ENCODE measurements around the gene GRIN2A.
A peak's percentile ranks its signal among the peaks of the same experiment; 100 is the strongest.

GRIN2A gene

GRCh38 chr16:10182222-10183053 lies at the start of gene GRIN2A:
Gene GRIN2A (minus strand): TSS chr16:10182428. CDS start chr16:10180411, 2,017 bp downstream.
- Histone ChIP-seq H3K4me1 (ENCODE audit: control insufficient read depth in 1 of 2, insufficient read depth in 2 of 2, low read length in 2 of 2) (peaks cover 0 to 28% of the 10 kb centered on the region in 2 donors), H3K27me3 (ENCODE audit: low read depth, low read length) (peaks cover 30% of the 10 kb centered on the region), H3K9me3 (ENCODE audit: control insufficient read depth in 1 of 2, low read length in 2 of 2) (no peaks in the 10 kb centered on the region), H3K4me3 (ENCODE audit: low read depth in 1 of 2, low read length in 2 of 2) (peak within 1 kb of the TSS; percentile 39 to 67), H3K27ac (ENCODE audit: low read length) (no peak within 1 kb of the TSS), H3K36me3 (ENCODE audit: control insufficient read depth in 1 of 2, insufficient read depth in 2 of 2, low read length in 2 of 2) (no peaks in the 10 kb centered on the region)

- Histone ChIP-seq H3K27ac (ENCODE audit: low read length) (no peak overlapping the region), H3K4me3 (ENCODE audit: low read depth in 1 of 2, low read length in 2 of 2) (no peak overlapping the region), H3K36me3 (ENCODE audit: control insufficient read depth in 1 of 2, insufficient read depth in 2 of 2, low read length in 2 of 2) (no peaks in the 10 kb centered on the region), H3K27me3 (ENCODE audit: low read depth, low read length) (no peaks in the 10 kb centered on the region), H3K4me1 (ENCODE audit: control insufficient read depth in 1 of 2, insufficient read depth in 2 of 2, low read length in 2 of 2) (no peaks in the 10 kb centered on the region), H3K9me3 (ENCODE audit: control insufficient read depth in 1 of 2, low read length in 2 of 2) (peaks cover 3 to 11% of the 10 kb centered on the region in 2 donors)
Measured at GRCh38 chr16:10231563-10231962, 49.3 kb upstream of the GRIN2A start.

GRCh38 chr16:10228779-10229178 lies 46.6 kb upstream of the GRIN2A start:
- Histone ChIP-seq H3K27me3 (ENCODE audit: low read depth, low read length) (no peaks in the 10 kb centered on the region), H3K9me3 (ENCODE audit: control insufficient read depth in 1 of 2, low read length in 2 of 2) (peaks cover 3 to 11% of the 10 kb centered on the region in 2 donors), H3K4me3 (ENCODE audit: low read depth in 1 of 2, low read length in 2 of 2) (no peak overlapping the region), H3K4me1 (ENCODE audit: control insufficient read depth in 1 of 2, insufficient read depth in 2 of 2, low read length in 2 of 2) (no peaks in the 10 kb centered on the region), H3K36me3 (ENCODE audit: control insufficient read depth in 1 of 2, insufficient read depth in 2 of 2, low read length in 2 of 2) (no peaks in the 10 kb centered on the region), H3K27ac (ENCODE audit: low read length) (no peak overlapping the region)

GRCh38 chr16:10226987-10227306 lies 44.7 kb upstream of the GRIN2A start:
- no peak overlapping the region for H3K27ac ChIP-seq (ENCODE audit: low read length)
- peaks cover 0 to 3% of the 10 kb centered on the region in 2 donors for H3K9me3 ChIP-seq (ENCODE audit: control insufficient read depth in 1 of 2, low read length in 2 of 2)
- H3K36me3 ChIP-seq (ENCODE audit: control insufficient read depth in 1 of 2, insufficient read depth in 2 of 2, low read length in 2 of 2) = no peaks in the 10 kb centered on the region
- no peaks in the 10 kb centered on the region for H3K4me1 ChIP-seq (ENCODE audit: control insufficient read depth in 1 of 2, insufficient read depth in 2 of 2, low read length in 2 of 2)
- H3K4me3 ChIP-seq (ENCODE audit: low read depth in 1 of 2, low read length in 2 of 2) = no peak overlapping the region
- H3K27me3 ChIP-seq (ENCODE audit: low read depth, low read length) = no peaks in the 10 kb centered on the region

- H3K27ac ChIP-seq (ENCODE audit: low read length) = no peak overlapping the region
- H3K27me3 ChIP-seq (ENCODE audit: low read depth, low read length) = no peaks in the 10 kb centered on the region
- H3K36me3 ChIP-seq (ENCODE audit: control insufficient read depth in 1 of 2, insufficient read depth in 2 of 2, low read length in 2 of 2) = no peaks in the 10 kb centered on the region
Measured at GRCh38 chr16:10226141-10226986, 44.1 kb upstream of the GRIN2A start.

GRCh38 chr16:10225653-10226052 lies 43.4 kb upstream of the GRIN2A start:
- H3K9me3 ChIP-seq (ENCODE audit: control insufficient read depth in 1 of 2, low read length in 2 of 2) = no peaks in the 10 kb centered on the region
- H3K27ac ChIP-seq (ENCODE audit: low read length) = no peak overlapping the region
- H3K4me3 ChIP-seq (ENCODE audit: low read depth in 1 of 2, low read length in 2 of 2) = no peak overlapping the region
- no peaks in the 10 kb centered on the region for H3K27me3 ChIP-seq (ENCODE audit: low read depth, low read length)
- no peaks in the 10 kb centered on the region for H3K36me3 ChIP-seq (ENCODE audit: control insufficient read depth in 1 of 2, insufficient read depth in 2 of 2, low read length in 2 of 2)
- H3K4me1 ChIP-seq (ENCODE audit: control insufficient read depth in 1 of 2, insufficient read depth in 2 of 2, low read length in 2 of 2) = no peaks in the 10 kb centered on the region

More at GRCh38 chr16:10226141-10226986, 44.1 kb upstream of the GRIN2A start:
- Histone ChIP-seq H3K9me3 (ENCODE audit: control insufficient read depth in 1 of 2, low read length in 2 of 2) (no peaks in the 10 kb centered on the region), H3K4me1 (ENCODE audit: control insufficient read depth in 1 of 2, insufficient read depth in 2 of 2, low read length in 2 of 2) (no peaks in the 10 kb centered on the region), H3K4me3 (ENCODE audit: low read depth in 1 of 2, low read length in 2 of 2) (no peak overlapping the region)

- Histone ChIP-seq H3K36me3 (ENCODE audit: control insufficient read depth in 1 of 2, insufficient read depth in 2 of 2, low read length in 2 of 2) (no peaks in the 10 kb centered on the region), H3K27ac (ENCODE audit: low read length) (no peak overlapping the region), H3K27me3 (ENCODE audit: low read depth, low read length) (no peaks in the 10 kb centered on the region), H3K4me3 (ENCODE audit: low read depth in 1 of 2, low read length in 2 of 2) (no peak overlapping the region), H3K4me1 (ENCODE audit: control insufficient read depth in 1 of 2, insufficient read depth in 2 of 2, low read length in 2 of 2) (no peaks in the 10 kb centered on the region), H3K9me3 (ENCODE audit: control insufficient read depth in 1 of 2, low read length in 2 of 2) (no peaks in the 10 kb centered on the region)
Measured at GRCh38 chr16:10224850-10225249, 42.6 kb upstream of the GRIN2A start.

GRCh38 chr16:10220942-10221341 lies 38.7 kb upstream of the GRIN2A start:
- no peaks in the 10 kb centered on the region for H3K36me3 ChIP-seq (ENCODE audit: control insufficient read depth in 1 of 2, insufficient read depth in 2 of 2, low read length in 2 of 2)
- H3K4me1 ChIP-seq (ENCODE audit: control insufficient read depth in 1 of 2, insufficient read depth in 2 of 2, low read length in 2 of 2) = no peaks in the 10 kb centered on the region
- H3K9me3 ChIP-seq (ENCODE audit: control insufficient read depth in 1 of 2, low read length in 2 of 2) = no peaks in the 10 kb centered on the region
- no peaks in the 10 kb centered on the region for H3K27me3 ChIP-seq (ENCODE audit: low read depth, low read length)
- H3K27ac ChIP-seq (ENCODE audit: low read length) = no peak overlapping the region
- H3K4me3 ChIP-seq (ENCODE audit: low read depth in 1 of 2, low read length in 2 of 2) = no peak overlapping the region

- no peaks in the 10 kb centered on the region for H3K36me3 ChIP-seq (ENCODE audit: control insufficient read depth in 1 of 2, insufficient read depth in 2 of 2, low read length in 2 of 2)
- no peaks in the 10 kb centered on the region for H3K27me3 ChIP-seq (ENCODE audit: low read depth, low read length)
- H3K4me3 ChIP-seq (ENCODE audit: low read depth in 1 of 2, low read length in 2 of 2) = no peak overlapping the region
- H3K4me1 ChIP-seq (ENCODE audit: control insufficient read depth in 1 of 2, insufficient read depth in 2 of 2, low read length in 2 of 2) = no peaks in the 10 kb centered on the region
- H3K27ac ChIP-seq (ENCODE audit: low read length) = no peak overlapping the region
- no peaks in the 10 kb centered on the region for H3K9me3 ChIP-seq (ENCODE audit: control insufficient read depth in 1 of 2, low read length in 2 of 2)
Measured at GRCh38 chr16:10219742-10220141, 37.5 kb upstream of the GRIN2A start.

GRCh38 chr16:10218490-10219206 lies 36.4 kb upstream of the GRIN2A start:
- H3K4me3 ChIP-seq (ENCODE audit: low read depth in 1 of 2, low read length in 2 of 2) = no peak overlapping the region
- no peaks in the 10 kb centered on the region for H3K36me3 ChIP-seq (ENCODE audit: control insufficient read depth in 1 of 2, insufficient read depth in 2 of 2, low read length in 2 of 2)
- no peak overlapping the region for H3K27ac ChIP-seq (ENCODE audit: low read length)
- no peaks in the 10 kb centered on the region for H3K4me1 ChIP-seq (ENCODE audit: control insufficient read depth in 1 of 2, insufficient read depth in 2 of 2, low read length in 2 of 2)
- no peaks in the 10 kb centered on the region for H3K27me3 ChIP-seq (ENCODE audit: low read depth, low read length)
- no peaks in the 10 kb centered on the region for H3K9me3 ChIP-seq (ENCODE audit: control insufficient read depth in 1 of 2, low read length in 2 of 2)

- no peak overlapping the region for H3K4me3 ChIP-seq (ENCODE audit: low read depth in 1 of 2, low read length in 2 of 2)
- no peaks in the 10 kb centered on the region for H3K4me1 ChIP-seq (ENCODE audit: control insufficient read depth in 1 of 2, insufficient read depth in 2 of 2, low read length in 2 of 2)
- H3K36me3 ChIP-seq (ENCODE audit: control insufficient read depth in 1 of 2, insufficient read depth in 2 of 2, low read length in 2 of 2) = no peaks in the 10 kb centered on the region
- no peaks in the 10 kb centered on the region for H3K27me3 ChIP-seq (ENCODE audit: low read depth, low read length)
- no peak overlapping the region for H3K27ac ChIP-seq (ENCODE audit: low read length)
- H3K9me3 ChIP-seq (ENCODE audit: control insufficient read depth in 1 of 2, low read length in 2 of 2) = no peaks in the 10 kb centered on the region
Measured at GRCh38 chr16:10213748-10214147, 31.5 kb upstream of the GRIN2A start.

All from muscle layer of duodenum (tissue), 2 donors.